HCT116 (cell line): ENCODE measurements around the gene GBGT1. TPM values are rescaled to one million over a fixed set of nuclear protein-coding genes. Genes with fewer than 3 reads are reported as not detected.

Experiments used
- ATAC-seq: fragments of 200-7000 bp; cut with Tn5 transposase; 2 replicates; pipeline ENCODE4 v1.9.1; 2020; ENCODE audit warnings: mild to moderate bottlenecking, moderate library complexity
- BruUV-seq: library from RNA; stranded (reverse); fragments of 400-500 nt; replicated peaks from 2 replicates; lab custom pipeline; 2021; lab: Mats Ljungman, UMichigan
- CTCF ChIA-PET: fragments of 300-600 bp; sonication (Branson Sonifier 250); formaldehyde crosslinking; loops from one replicate; lab custom pipeline; 2021; ENCODE audit warnings: antibody characterized with exemption; lab: Charles Lee
- POLR2A ChIA-PET: fragments of 300-600, 350-600 bp; sonication (Branson Sonifier 250); formaldehyde crosslinking; loops from one replicate; lab custom pipeline; 2021; ENCODE audit warnings: antibody characterized with exemption; lab: Charles Lee
- RAD21 ChIA-PET, 2 experiments: fragments of 300-600 bp; sonication (Branson Sonifier 250); formaldehyde crosslinking; loops; one replicate each; lab custom pipeline; 2023; ENCODE audit warnings: low total read pairs in 2 of 2; ENCODE audit not compliant: uncharacterized antibody in 2 of 2, unreplicated experiment in 2 of 2, low non-redundant PET in 1 of 2; lab: Charles Lee
- DNase-seq: peaks from one replicate; pipeline ENCODE4 v3.0.0-alpha.2; 2010; ENCODE audit warnings: low read depth, low spot score
- H2AFZ ChIP-seq: fragments of 200-600 bp; shearing (Covaris generic), sonication (generic); 2 replicates; pipeline ENCODE4 v1.6.1; 2017; ENCODE audit warnings: low read depth, mixed run types, mixed read lengths, antibody characterized with exemption, low read length; ENCODE audit not compliant: poor library complexity, severe bottlenecking
- H3K27ac ChIP-seq: 2 replicates; pipeline ENCODE4 v1.5.1; 2012; ENCODE audit warnings: low read depth, low read length
- H3K27me3 ChIP-seq: fragments of 200-600 bp; sonication (generic); 2 replicates; pipeline ENCODE4 v1.6.1; 2016; ENCODE audit warnings: mixed run types, low read length, mixed read lengths; ENCODE audit not compliant: insufficient read depth
- H3K36me3 ChIP-seq, 2 experiments: fragments of 200-500 bp in 1 of 2; fragments of 200-600 bp in 1 of 2; sonication (Bioruptor generic) in 1 of 2; sonication (generic) in 1 of 2; 2 replicates each; pipeline versions ENCODE4 v1.5.1 to v1.6.1; 2014 to 2016; ENCODE audit warnings: low read length in 2 of 2, inconsistent platforms in 1 of 2, mixed read lengths in 1 of 2, mixed run types in 1 of 2; ENCODE audit not compliant: insufficient read depth in 2 of 2, control insufficient read depth in 1 of 2
- H3K4me1 ChIP-seq, 2 experiments: fragments of 200-600 bp in 1 of 2; sonication (generic) in 1 of 2; 2 replicates each; pipeline versions ENCODE4 v1.5.1 to v1.6.1; 2012 to 2017; ENCODE audit warnings: low read length in 2 of 2, inconsistent platforms in 1 of 2, mild to moderate bottlenecking in 1 of 2, mixed read lengths in 1 of 2, mixed run types in 1 of 2, moderate library complexity in 1 of 2; ENCODE audit not compliant: insufficient read depth in 2 of 2, control insufficient read depth in 1 of 2
- H3K4me2 ChIP-seq: fragments of 200-600 bp; sonication (generic); 2 replicates; pipeline ENCODE4 v1.6.1; 2017; ENCODE audit warnings: mixed run types, low read length, mixed read lengths
- H3K4me3 ChIP-seq, 2 experiments: fragments of 200-600 bp in 1 of 2; sonication (generic) in 1 of 2; replicated peaks in 1 of 2; 2 replicates each; pipeline ENCODE4 v1.5.1; 2011 to 2016; ENCODE audit warnings: low read length in 2 of 2, control low read depth in 1 of 2, low read depth in 1 of 2, mild to moderate bottlenecking in 1 of 2, mixed read lengths in 1 of 2, mixed run types in 1 of 2
- H3K79me2 ChIP-seq: fragments of 200-600 bp; sonication (generic); 2 replicates; pipeline ENCODE4 v1.6.1; 2017; ENCODE audit warnings: mild to moderate bottlenecking, mixed run types, low read length, moderate library complexity, mixed read lengths; ENCODE audit not compliant: insufficient read depth
- H3K9ac ChIP-seq: fragments of 200-600 bp; sonication (generic); 2 replicates; pipeline ENCODE4 v1.6.1; 2016; ENCODE audit warnings: low read length, mixed read lengths
- H3K9me2 ChIP-seq: fragments of 200-600 bp; sonication (generic), shearing (Covaris generic); 2 replicates; pipeline ENCODE4 v1.6.1; 2017; ENCODE audit warnings: mixed run types, mild to moderate bottlenecking, moderate library complexity; ENCODE audit not compliant: insufficient read depth
- H3K9me3 ChIP-seq, 2 experiments: fragments of 200-500 bp in 1 of 2; fragments of 200-600 bp in 1 of 2; sonication (Bioruptor generic) in 1 of 2; sonication (generic) in 1 of 2; 2 replicates each; pipeline ENCODE4 v1.6.1; 2014 to 2017; ENCODE audit warnings: low read length in 2 of 2, mixed read lengths in 2 of 2, inconsistent platforms in 1 of 2, low read depth in 1 of 2, mild to moderate bottlenecking in 1 of 2, mixed run types in 1 of 2, moderate library complexity in 1 of 2; ENCODE audit not compliant: control insufficient read depth in 1 of 2, insufficient read depth in 1 of 2
- H4K20me1 ChIP-seq: fragments of 200-600 bp; sonication (generic), shearing (Covaris generic); 2 replicates; pipeline ENCODE4 v1.6.1; 2017; ENCODE audit warnings: mixed run types, mild to moderate bottlenecking, moderate library complexity; ENCODE audit not compliant: insufficient read depth
- ATF3 ChIP-seq: IDR thresholded peaks from 2 replicates; pipeline ENCODE4 v1.6.1; 2012
- CBX3 ChIP-seq: IDR thresholded peaks from 2 replicates; pipeline ENCODE4 v1.6.1; 2012; ENCODE audit warnings: low read depth
- CTCF ChIP-seq, 3 experiments: fragments of 200-600 bp in 1 of 3; sonication (generic) in 1 of 3; IDR thresholded peaks in 2 of 3; conservative IDR thresholded peaks in 1 of 3; 2 replicates each; pipeline ENCODE4 v1.5.1; 2012 to 2017; ENCODE audit warnings: low read depth in 2 of 3, low read length in 2 of 3, antibody characterized with exemption in 1 of 3, borderline replicate concordance in 1 of 3, control low read depth in 1 of 3, mild to moderate bottlenecking in 1 of 3, mixed read lengths in 1 of 3, mixed run types in 1 of 3, moderate library complexity in 1 of 3; ENCODE audit not compliant: insufficient read depth in 1 of 3
- ELF1 ChIP-seq: IDR thresholded peaks from 2 replicates; pipeline ENCODE4 v1.6.1; 2012; ENCODE audit warnings: low read depth, borderline replicate concordance
- EZH2phosphoT487 ChIP-seq: fragments of 200-600 bp; IDR thresholded peaks from 2 replicates; pipeline ENCODE4 v1.6.1; 2018; ENCODE audit warnings: antibody characterized with exemption, borderline replicate concordance
- JUND ChIP-seq: IDR thresholded peaks from 2 replicates; pipeline ENCODE4 v1.6.1; 2012
- MAX ChIP-seq: IDR thresholded peaks from 2 replicates; pipeline ENCODE4 v1.6.1; 2012
- POLR2A ChIP-seq: IDR thresholded peaks from 2 replicates; pipeline ENCODE4 v1.7.0; 2011; ENCODE audit warnings: borderline replicate concordance; ENCODE audit not compliant: insufficient read depth, insufficient read length; ENCODE audit errors: extremely low read depth
- RAD21 ChIP-seq: IDR thresholded peaks from 2 replicates; pipeline ENCODE4 v1.6.1; 2012; ENCODE audit warnings: low read depth, mild to moderate bottlenecking
- REST ChIP-seq: IDR thresholded peaks from 2 replicates; pipeline ENCODE4 v1.6.1; 2012; ENCODE audit warnings: low read depth
- SIN3A ChIP-seq: IDR thresholded peaks from 2 replicates; pipeline ENCODE4 v1.6.1; 2012; ENCODE audit warnings: low read depth
- SP1 ChIP-seq: IDR thresholded peaks from 2 replicates; pipeline ENCODE4 v1.6.1; 2012; ENCODE audit warnings: low read depth
- YY1 ChIP-seq: IDR thresholded peaks from 2 replicates; pipeline ENCODE4 v1.6.1; 2011; ENCODE audit warnings: low read length, low read depth, moderate library complexity, mild to moderate bottlenecking; ENCODE audit not compliant: insufficient replicate concordance; ENCODE audit errors: extremely low read depth
- ZBTB33 ChIP-seq: IDR thresholded peaks from 2 replicates; pipeline ENCODE4 v1.6.1; 2011; ENCODE audit warnings: mild to moderate bottlenecking, low read length, moderate library complexity; ENCODE audit not compliant: insufficient replicate concordance; ENCODE audit errors: extremely low read depth
- ZNF274 ChIP-seq: fragments of 200-500 bp; sonication (Bioruptor generic); IDR thresholded peaks from 2 replicates; pipeline ENCODE4 v1.6.1; 2014; ENCODE audit warnings: mild to moderate bottlenecking, low read depth, low read length, inconsistent platforms
- intact Hi-C: fragments of 100-400 bp; cut with micrococcal nuclease; formaldehyde crosslinking; loops from 2 replicates; pipeline ENCODE4 v1.10.0; 2022
- total RNA-seq: library from RNA; stranded (reverse); gene quantifications from one replicate; pipeline ENCODE4 v1.2.1, GENCODE V29; 2021; ENCODE audit not compliant: unreplicated experiment

GBGT1 gene
- total RNA-seq, 1 experiment from 2014 or later = 0.34 TPM

- Histone ChIP-seq H4K20me1 (no peaks in the 10 kb centered on the region), H3K27me3 (no peaks in the 10 kb centered on the region), H3K9ac (no peak overlapping the region), H3K4me2 (no peak overlapping the region), H3K9me3 (no peaks in the 10 kb centered on the region), H3K4me3 (no peak overlapping the region), H3K27ac (peak overlapping the region; percentile 11; the same call in 1 of the 2 replicates), H3K9me2 (no peaks in the 10 kb centered on the region), H3K79me2 (no peaks in the 10 kb centered on the region), H2AFZ (no peak overlapping the region), H3K4me1 (no peaks in the 10 kb centered on the region), H3K36me3 (peaks cover 23 to 45% of the 10 kb centered on the region in 2 experiments)
- CTCF ChIA-PET = interaction anchor here (3.4 kb wide), 1 partner anchor 41 kb away, joined by 21 read pairs; no protein-coding TSS in a partner anchor
- intact Hi-C loops = loop anchor here (1.0 kb wide), 1 partner anchor 41 kb away; no protein-coding TSS in a partner anchor
- RAD21 ChIA-PET = interaction anchor here in 1 of 2 experiments (0.8 to 1.1 kb wide), 2 partner anchors 41 to 42 kb away, joined by 3 read pairs; no protein-coding TSS in a partner anchor
- TF ChIP-seq POLR2A = no peak
- no peak for TF ChIP-seq CBX3
- TF ChIP-seq ZNF274 = no peak
- TF ChIP-seq ELF1 = no peak
- TF ChIP-seq CTCF (IDR thresholded peaks at IDR 0.05 in 2 of 3, conservative IDR thresholded peaks at IDR 0.05 in 1 of 3; ENCODE audit: borderline replicate concordance in 1 of 3, insufficient read depth in 1 of 3, low read depth in 2 of 3, low read length in 2 of 3) = peak; percentile 88 to 98 (median 91)
- no peak for TF ChIP-seq ZBTB33
- TF ChIP-seq REST = no peak
- TF ChIP-seq EZH2phosphoT487 = no peak
- no peak for TF ChIP-seq JUND
- TF ChIP-seq SP1 = no peak
- TF ChIP-seq YY1 = no peak
- TF ChIP-seq MAX = no peak
- TF ChIP-seq SIN3A = no peak
- TF ChIP-seq ATF3 = no peak
- peak; percentile 97 for TF ChIP-seq RAD21
- BruUV-seq = no TSS peak
- DNase-seq (no peak), ATAC-seq (peak; percentile 83)
- POLR2A ChIA-PET = no interaction called here
Observed at GRCh38 chr9:133103183-133103986, 60.3 kb downstream of the GBGT1 start.
